Spleen (tissue), 7 donors: Measurements from ENCODE around the gene SMCO4.

Source experiments
- CTCF ChIP-seq, 11 experiments: fragments of 200-600 bp in 7 of 11; fragments of 450-650 bp in 4 of 11; sonication (generic) in 4 of 11; IDR thresholded peaks in 8 of 11; conservative IDR thresholded peaks in 3 of 11; 1 replicate in 7 of 11; 2 replicates in 4 of 11; pipeline versions ENCODE4 v1.4.0 to v1.8.0; 2016 to 2021; ENCODE audit warnings: antibody characterized with exemption in 11 of 11, inconsistent platforms in 4 of 11, mild to moderate bottlenecking in 1 of 11
- POLR2A ChIP-seq, 3 donors: fragments of 450-650 bp; IDR thresholded peaks; one replicate each; pipeline ENCODE4 v1.5.1; 2017; ENCODE audit warnings: antibody characterized with exemption in 3 of 3, mild to moderate bottlenecking in 1 of 3
- POLR2AphosphoS5 ChIP-seq, 3 donors: sonication (generic); formaldehyde crosslinking; IDR thresholded peaks; one replicate each; pipeline ENCODE4 v1.5.1; 2017; ENCODE audit warnings: antibody characterized with exemption in 3 of 3
- donor health status: DM: no; HTN: no; CAD: no; lungs with moderate emphysema.
- donor health status: DM: no; HTN: no; CAD: no.
- donor health status: DM: no; HTN: no; CAD: no.

- TF ChIP-seq CTCF (IDR thresholded peaks at IDR 0.05 in 8 of 11, conservative IDR thresholded peaks at IDR 0.05 in 3 of 11) (no peak), POLR2A (IDR thresholded peaks at IDR 0.05) (no peak), POLR2AphosphoS5 (IDR thresholded peaks at IDR 0.05) (no peak)
Measured at GRCh38 chr11:93468290-93468689, 74.9 kb downstream of the SMCO4 start.
